Stimulated activated CD8-positive, alpha-beta memory T cell treated with anti-CD3 and anti-CD28 coated beads, Interleukin-12 subunit alpha, Interleukin-12 subunit beta, amount 100 ng/mL, for 24 hours (primary cell): ENCODE data around the gene SLC7A10.
"Not testable (repeated sequence)": the region's sequence is repeated elsewhere in the genome, so short reads cannot be mapped to it uniquely, and the experiment has no call there.

ENCODE experiments used
- DNase-seq: peaks from one replicate; pipeline ENCODE4 v3.0.0-alpha.2; 2020; ENCODE audit errors: extremely low read depth

The SLC7A10 gene

DNA sequence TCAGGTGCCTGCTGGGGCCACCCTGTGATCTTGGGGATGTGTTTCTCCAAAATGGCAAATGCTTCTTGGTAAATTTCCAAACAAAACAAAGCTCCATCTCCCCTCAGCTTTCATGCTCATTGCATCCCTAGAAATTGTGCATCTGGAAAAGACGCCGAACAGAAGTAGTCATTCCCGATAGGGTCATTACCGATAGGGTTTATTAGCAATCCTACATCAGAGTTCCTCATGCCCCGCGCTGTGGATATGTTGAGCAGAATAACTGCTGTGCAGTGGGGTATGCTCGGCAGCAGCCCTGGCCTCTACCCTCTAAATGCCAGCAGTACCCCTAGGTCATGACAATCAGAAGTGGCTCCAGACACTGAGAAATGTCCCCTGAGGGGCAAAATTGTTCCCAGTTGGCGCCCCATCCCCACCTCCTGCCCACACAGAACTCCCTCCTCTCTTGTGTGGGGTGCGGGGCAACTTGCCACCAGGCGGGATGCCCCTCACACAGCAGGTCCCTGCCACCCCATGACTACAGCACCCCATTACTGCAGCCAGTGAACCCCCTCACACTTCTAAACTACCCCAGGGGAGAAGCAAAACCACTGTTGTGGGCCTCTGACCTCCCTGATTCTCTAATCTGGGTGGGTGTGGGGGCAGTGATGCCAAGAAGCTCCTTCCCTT is 13.0 kb upstream of the SLC7A10 start:
- DNase-seq: no peak

DNA sequence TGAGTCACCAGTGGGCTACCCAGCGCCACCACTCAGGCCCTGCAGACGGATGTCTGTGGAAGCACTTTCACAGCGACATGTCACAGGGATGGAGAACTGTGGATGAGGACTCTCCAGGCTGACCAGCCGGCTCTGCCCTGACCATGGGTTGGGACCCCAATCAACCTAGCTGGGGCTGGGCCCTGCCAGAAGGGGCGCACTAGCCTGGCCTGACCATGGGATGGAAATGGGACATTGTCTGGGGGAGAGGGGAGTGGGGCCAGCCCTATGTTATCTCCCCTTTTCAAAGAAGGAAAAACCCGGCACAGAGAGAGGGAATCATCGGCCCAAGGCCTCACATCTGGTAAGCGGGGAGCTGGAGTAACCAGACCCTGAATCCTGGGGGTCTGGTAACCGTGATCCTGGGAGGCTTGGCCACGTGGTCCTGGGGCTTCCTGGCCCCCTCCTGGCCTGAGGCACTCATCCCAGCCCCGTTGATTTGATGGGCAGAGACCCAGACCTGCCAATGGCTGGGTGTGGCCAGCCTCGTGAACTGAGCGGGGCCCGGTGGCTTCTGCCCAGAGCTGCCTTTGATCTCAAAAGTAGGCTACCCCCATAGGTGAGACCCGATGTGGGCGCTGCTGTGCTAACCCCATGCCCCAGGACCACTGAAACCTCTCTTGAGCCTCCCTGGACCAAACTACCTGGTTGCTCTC is 11.2 kb upstream of the SLC7A10 start:
- DNase-seq: no peak

DNA sequence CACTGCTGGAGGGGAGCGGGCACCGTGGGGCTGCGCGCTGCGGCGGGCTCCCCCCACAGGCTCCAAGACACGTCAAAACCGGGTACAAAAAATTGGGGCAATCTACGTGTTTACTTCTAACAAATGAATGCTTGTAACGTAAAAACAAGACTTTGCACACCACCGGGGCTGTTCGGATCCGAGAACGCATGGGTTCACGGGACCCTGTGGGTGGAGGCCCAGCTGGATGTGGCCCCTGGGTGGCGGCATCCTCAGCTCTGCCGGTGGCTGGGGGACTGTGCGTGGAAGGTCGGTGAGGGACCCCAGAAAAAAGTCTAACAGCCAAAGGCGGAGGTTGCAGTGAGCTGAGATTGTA is 10.3 kb upstream of the SLC7A10 start:
- no peak for DNase-seq

DNA sequence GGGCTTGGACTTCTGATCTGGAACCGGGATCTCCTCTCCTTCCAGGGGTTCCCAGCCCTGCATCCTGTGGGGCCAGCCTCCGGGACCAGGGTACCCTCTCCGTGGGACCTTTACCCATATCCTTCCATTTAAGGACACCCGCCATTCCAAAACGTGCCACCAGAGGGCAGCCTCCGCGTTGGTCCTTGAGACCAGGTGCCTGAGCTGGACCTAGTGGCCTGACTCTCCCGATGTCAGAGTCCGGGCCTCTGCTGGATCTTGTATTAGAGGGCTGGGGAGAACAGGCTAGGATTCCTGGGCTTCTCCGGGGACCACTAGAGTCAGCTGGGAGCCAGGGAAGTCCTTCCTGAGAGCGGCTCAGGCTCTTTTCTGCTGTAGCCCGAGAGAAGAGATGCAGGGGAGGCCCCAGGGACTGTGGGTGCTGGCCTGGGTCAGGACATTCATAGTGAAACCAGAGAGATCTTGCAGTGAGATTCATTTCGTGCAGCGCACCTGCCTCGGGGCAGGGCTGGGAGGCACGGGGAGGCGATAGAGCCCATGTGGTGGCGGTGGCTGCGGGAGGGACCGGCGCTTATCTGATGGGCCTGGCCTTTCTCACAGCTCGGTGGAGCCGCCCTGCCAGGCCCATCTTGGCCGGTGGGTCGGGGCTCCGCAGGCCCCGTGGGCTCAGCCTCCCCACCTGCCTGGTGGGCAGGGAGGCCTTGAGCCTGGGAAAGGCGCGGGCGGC is 9.8 kb upstream of the SLC7A10 start:
- peak; percentile 36 for DNase-seq

DNA sequence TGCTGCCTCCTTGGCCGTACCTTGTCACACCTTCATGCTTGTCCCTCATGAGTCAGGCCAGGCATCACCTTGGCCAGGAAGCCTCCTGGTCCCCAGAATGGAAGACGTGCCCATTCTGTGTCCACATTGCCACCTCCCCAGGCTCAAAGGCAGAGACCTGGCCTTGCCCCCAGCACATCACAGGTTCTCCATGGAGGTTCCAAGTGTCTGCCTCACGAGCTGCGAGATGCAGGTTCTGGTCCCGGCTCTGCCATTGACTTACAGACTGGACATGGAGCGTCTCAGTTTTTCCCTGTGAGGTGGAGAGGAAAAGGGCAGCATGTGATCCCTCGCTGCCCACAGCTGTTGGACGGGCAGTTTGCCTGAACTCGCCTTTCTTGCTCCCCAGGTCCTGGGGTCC is 9.1 kb upstream of the SLC7A10 start:
- no peak for DNase-seq

DNA sequence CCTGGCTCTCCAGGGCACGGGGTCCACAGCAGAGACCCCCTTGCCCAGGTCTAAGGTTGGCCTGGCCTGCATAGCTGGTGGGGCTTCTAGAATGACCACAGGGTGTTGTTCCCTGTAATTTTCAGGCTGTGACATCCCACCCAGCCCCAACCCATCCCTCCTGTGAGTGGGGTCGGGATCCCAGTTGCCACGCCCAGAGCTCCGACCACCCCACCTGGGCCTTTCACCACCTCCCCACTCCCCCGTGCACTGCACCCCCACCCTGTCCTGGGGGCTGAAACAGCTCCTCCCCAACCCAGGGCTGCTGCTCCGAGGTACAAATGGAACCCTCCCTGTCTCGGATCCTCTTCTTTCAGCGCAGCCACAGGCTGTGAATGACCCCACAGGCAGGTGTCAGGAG is 8.4 kb upstream of the SLC7A10 start:
- no peak for DNase-seq

DNA sequence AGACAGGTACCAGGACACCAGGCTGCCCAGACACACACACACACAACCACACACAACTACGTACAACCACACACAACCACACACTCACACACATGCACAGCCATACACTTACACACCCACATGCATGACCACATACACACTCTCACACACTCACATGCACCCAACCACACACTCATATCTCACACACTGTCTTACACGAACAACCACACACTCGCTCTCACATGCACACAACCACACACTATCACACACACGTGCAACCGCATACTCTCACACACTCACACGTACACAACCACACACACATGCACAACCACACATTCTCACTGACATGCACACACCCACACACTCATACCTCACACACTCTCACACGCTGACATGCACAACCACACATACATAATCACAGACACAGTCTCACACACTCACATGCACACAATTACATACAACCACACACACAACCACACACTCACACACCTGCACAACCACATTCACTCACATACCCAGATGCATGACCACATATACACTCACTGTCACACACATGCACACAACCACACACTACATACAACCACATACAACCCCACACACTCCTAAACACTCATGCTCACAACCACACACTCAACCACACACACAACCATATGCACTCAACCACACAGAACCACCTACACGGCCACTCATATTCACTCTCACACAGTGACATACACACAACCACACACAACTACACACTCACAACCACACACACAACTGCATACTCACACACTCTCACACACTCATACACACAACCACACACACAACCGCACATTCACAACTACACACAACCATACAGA is 7.6 kb upstream of the SLC7A10 start:
- DNase-seq: no peak

DNA sequence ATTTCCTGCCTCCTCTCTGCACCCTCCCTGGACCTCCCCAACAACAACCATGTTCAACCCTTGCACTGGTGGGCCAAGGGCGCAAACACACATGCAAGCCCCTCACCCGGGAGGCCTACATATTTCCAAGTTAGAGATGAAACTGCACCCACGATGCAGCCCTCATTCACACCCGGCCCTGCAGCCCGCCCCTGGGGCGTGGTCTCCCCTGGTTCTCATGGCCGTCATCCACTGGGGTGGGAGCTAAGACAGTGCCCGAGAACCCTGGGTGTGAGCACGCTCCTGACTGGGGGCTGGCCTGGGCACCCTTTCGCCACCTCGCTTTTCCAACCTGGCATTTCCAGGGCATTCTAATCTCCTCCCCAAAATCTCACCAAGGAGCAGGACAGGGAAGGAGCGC is 7.0 kb upstream of the SLC7A10 start:
- no peak for DNase-seq

DNA sequence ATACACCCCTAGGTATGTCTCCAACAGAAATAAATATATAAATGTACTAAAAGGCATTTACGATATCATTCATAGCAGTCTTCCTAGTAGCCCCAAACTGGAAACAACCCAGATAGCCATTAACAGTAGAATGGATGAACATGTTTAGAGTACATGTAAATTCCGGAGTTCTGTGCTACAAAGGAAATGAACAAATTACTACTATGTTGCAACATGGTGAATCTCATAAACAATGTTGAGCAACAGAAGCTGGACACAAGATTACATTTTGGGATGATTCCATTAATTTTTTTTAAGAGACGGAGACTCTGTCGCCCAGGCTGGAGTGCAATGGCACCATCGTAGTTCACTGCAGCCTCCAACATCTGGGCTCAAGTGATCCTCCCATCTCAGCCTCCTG is 5.9 kb upstream of the SLC7A10 start:
- no peak for DNase-seq

DNA sequence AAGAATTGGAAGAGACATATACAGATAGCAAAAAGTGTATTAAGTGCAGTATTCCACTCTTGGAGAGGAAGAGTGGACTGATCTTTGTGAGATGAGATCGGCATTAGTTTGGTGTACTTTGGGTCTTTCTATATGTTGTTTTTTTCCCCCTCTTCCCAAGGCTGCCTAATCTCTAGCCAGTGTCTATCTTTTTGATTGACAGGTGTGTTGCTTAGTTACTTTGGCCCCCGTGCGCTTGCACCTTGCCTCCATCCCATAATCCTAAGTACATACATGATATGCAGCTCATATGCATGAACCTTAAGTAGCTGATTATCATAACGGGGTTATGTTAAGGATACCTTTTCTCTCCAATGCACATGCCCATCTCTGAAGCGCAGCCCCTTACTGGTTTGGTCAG is 4.3 kb upstream of the SLC7A10 start:
- no peak for DNase-seq

DNA sequence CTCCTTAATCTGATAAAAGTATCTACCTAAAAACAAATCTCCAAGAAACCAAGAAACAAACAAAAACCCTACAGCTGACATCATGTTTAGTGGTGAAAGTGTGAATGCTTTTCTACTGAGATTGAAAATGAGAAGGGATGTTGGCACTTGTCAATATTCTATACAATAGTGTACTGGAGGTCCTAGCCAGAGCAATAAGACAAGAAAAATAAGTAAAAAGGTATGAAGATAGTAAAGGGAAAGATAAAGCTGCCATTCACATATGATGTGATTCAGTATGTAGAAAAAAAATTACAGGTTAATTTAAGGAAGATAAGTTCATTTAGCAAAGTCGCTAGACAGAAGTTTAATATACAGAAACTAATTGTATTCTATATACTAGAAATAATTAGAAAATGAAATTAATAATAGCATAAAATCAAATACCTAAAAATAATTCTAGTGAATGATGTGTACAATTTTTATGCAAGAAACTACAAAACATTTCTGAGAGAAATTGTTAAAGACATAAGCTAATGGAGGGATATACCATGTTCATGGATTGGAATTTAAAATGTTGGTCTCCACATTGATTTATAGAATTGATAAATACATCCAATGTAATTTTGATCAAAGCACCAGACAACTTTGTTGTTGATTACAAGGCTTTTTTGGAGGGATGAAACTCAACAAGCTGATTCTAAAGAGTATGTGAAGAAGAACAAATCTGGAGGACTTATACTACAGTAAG is 2.4 kb upstream of the SLC7A10 start:
- no peak for DNase-seq

DNA sequence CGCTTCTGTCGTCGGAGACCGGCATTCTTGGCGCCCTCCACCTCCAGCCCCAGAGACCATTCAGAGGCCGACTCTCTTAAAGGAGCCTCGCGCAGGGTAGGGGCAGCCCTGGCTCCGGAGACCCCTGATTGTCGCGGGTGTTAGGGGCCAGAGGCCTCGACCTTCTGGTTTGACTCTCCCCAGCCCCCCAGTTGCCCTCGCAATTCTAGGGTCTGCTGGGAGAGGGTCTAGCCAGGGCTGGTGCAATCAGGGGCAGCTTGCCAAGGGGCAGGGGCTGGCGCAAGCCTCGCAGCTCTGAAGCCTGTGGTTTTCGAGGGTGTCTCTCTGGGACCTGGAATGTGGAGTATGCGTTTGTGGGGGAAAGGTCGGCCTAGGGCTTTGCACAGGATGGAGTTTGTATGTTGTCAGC is 1.6 kb upstream of the SLC7A10 start:
- no peak for DNase-seq

DNA sequence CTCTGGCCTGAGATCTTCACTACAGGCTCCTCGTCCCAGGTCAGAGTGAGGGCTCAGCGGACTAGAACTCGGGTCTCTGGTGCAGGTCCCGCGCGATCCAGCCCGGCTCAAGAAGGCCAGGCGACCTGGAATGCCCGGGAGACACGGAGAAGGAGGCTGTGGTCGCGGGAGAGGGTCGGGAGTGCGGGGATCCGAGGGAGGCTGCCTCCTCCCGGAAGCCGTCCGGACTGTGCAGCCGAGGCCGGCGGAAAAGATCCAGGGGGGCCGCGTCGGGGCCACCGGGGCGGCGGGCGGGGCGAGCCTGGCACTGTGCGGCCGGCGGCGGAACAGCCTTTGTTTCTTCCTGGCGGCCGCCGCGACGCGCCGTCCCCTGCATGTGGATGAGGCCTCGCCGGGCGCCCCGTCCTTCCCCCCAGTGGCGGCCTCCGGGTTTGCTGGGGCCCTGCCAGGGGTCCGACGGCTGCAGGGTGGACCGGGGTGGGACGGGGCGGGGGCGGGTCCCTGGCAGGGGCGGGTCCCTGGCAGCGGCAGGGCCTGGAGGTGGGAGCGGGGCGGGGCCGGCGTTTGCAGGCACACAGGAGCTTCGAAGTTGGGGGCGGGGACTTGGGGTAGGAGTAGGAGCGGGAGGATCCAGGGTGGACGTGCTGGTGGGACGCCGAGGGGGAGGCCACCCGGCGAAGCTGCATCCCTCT is 1.0 kb upstream of the SLC7A10 start:
- DNase-seq: no peak

DNA sequence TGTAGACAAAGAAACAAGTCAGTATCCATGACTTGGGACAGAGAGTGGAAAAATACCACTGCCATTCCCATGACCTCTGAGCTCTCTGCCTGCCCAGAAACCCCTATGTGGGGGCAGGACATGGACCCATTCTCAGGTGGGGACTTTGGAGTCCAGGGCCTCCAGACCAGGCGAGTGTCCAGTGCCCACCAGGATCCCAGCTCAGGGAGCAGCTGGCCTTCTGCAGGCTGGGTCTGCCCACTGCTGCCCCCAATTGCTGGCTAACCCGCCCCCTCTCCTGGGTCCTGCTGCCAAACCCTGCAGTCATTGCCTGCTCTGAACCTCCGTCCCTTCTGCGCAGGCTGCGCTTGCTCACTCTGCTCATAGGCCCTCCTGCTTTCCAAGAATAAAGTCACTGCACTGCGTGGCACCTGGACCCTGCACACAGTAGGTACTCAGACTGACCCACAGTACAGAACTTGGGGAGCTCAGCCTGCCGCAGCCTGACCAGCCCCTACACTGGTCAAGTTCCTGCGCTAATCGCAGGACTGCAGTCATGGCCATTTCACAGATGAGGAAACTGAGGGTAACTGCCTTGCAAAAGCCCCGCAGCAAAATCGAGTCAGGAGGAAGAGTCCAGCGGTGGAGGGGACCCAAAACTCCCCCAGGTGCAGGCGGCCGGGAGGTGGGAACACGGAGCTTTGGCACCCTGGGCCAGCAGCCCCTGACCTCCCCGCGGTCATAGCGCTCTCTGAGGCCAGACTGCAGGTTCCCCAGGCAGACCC is 774 bp downstream of the SLC7A10 start:
- DNase-seq: no peak

DNA sequence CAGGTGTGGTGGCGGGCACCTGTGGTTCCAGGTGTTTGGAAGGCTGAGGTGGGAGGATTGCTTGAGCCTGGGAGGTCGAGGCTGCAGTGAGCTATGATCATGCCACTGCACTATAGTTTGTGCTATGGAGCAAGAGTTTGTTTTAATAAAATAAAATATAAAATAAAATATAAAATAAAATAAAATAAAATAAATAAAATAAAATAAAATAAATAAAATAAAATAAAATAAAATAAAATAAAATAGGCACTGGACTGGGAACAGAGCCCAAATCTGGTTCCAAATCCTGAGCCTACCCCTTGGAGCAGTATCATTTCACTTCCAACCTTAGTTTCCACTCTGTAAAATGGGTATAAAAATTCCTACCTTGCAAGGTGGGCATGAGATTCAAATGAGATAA is 3.4 kb downstream of the SLC7A10 start:
- DNase-seq: not testable (repeated sequence)

DNA sequence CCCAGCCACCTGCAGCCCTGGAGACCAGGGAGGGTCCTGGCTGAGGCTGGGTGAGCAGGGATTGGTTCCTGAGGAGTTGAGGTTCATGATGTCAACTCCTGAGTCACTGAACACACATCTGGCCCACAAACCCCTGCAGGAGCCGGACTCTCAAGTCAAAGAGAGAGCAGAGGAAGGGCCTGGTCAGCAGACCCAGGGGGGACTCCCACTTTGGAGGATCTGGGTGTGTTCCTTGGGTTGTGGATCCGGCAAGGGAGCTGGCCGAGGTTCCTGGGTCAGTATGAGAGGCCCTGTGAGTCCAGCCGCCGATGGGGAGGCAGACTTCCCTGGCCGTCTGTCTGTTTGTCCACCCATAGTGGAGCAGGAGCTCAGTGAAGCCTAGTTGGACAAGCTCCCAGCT is 4.0 kb downstream of the SLC7A10 start:
- DNase-seq: no peak

DNA sequence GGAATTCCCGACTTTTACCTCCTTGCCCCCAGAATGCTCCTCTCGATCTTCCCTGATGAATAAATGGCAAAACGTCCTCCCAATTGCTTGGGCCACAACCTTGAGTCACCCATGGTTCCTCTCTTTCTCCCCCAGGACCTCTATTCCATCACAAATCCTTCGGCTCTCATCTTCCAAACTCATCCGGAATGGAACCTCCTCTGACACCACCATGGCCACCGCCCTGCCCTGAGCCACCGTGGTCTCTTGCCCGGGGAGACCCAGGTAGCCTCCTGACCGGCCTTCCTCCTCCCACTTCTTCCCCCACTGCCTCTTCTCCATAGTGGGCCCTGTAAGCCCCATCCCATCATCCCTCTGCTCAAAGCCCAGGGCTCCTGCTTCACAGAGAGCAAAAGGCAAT is 4.9 kb downstream of the SLC7A10 start:
- DNase-seq: no peak

DNA sequence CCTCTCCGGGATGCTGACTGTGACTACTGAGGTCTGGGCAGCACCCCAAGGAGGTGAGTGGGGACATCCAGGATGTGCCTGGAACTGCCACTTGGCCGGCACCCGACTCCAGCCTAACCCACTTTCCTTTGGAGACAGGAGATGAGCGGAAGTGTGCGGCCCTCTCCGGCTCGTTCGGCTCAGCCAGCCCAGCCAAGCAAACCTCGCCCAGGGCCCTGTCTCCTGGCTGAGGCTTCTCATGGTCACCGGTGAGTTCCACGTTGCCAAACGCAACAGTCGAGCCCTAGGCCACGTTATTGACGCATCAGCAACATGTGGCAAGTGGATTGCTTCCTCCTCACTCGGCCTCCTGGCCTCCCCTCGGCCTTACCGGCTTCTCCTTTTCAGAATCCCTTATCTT is 5.5 kb downstream of the SLC7A10 start:
- DNase-seq: no peak

DNA sequence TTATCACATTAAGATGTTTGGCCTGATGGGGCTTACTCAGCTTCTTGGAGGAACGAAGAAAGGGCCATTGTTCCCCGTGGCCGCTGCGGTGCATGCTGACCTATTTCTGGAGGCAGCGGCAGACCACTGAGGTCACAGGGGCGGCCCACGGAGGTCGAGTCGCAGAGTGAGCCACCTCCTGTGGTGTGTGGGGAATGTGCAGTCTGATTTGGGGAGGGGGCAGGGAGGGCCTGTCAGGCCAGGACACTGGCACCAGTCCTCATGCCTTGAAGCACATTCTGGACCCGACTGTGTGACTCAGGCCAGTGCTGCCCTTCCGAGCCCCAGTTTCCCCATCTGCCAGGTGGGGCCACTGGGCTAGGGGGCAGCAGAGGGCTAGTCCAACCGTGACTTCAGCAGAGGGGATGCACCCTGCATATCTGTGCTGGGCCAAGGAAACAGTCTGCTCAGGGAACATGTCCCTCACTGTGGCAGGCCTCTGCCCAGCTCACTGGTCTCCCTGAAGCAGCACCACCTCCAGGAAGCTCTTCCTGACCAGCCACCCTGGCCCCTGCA is 6.3 kb downstream of the SLC7A10 start:
- no peak for DNase-seq

DNA sequence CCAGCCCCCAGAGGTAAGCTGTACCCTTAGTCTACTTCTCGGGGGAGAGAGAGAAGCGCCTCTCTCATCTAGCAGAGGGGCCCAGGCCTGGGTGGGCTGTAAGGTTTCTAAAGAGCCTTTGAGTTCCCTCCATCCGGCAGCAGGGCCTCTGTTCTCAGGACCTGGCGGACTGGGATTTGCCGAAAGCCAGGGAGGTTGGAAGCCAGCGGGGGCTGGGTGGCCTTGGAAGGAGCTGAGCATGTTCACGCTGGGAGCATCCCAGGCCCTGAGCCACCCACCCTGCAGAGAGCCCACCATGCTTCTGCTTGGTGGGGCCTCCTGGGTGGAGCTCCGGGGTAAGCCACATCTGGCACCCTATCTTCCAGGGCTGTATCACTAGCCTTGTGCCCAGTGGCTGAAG is 7.8 kb downstream of the SLC7A10 start:
- no peak for DNase-seq
